ENCODE data around the gene HINT2.

The HINT2 gene

GRCh38 chr9:35814841-35815543 is at the start of gene HINT2:
TSS of gene HINT2 (minus strand) at chr9:35815042. CDS start at chr9:35814979, 63 bp downstream.
- DNase-seq, result peak; percentile 89

GRCh38 chr9:35863583-35863982 is 48.7 kb upstream of the HINT2 start:
- no peak for DNase-seq

DNA sequence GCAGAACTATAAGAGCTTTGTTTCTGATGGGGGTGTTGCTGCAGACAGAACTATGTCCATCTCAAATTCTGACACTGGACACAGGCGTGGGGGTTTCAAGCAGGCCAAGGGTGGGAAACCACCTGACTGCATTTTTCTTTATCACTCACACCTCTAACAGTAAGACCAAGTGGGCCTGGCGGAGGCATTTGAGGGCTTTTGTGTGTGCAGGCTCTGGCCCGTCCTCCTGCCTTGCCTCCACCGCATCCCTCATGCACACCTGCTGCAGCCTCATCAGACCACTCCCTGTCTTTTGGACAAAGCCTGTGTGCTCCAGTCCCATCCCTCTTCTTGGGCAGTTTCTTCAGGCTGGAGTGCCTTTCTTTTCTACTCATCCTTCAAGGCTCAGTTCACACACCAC is 47.5 kb upstream of the HINT2 start:
- DNase-seq, result no peak

DNA sequence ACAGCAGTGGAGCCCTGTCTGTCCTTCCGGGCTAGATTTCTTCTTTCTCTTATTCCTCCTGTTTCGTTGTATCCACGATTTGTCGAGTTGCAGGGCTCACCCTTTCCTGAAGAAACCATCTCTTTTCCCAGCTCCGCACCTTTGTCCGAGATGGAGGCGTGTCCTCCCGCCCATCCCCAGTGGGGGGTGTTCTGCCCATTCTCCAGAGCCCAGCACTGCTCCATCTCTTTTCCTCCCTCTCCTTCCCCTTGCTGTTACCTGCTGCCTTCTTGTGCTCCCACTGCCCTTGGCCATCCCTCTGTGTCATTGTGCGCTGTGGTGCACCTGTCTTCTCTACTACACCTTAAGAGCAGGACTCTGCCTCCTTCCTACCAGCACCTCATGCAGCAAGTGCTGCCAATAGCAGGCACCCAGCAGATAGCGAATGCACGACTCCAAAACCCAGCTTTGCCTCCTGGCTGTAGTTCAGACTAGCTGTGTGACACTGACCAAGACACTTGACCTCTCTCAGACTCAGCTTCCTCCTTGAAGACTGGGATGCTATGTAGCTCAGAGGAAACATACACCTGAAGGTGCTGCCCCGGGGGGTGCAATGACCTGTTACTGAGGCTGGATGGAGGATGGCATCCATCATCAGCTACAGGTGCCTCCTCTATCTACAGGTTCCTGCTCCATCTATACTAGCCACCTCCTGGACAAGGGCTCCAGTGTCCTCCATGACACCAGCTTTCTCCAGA is 46.5 kb upstream of the HINT2 start:
- DNase-seq, result no peak

- no peak for DNase-seq
These were observed 45.1 kb upstream of the HINT2 start for GRCh38 chr9:35859990-35860339.

GRCh38 chr9:35859310-35859989 is 44.6 kb upstream of the HINT2 start:
- no peak for DNase-seq

GRCh38 chr9:35858458-35858857 is 43.6 kb upstream of the HINT2 start:
- DNase-seq, result no peak

GRCh38 chr9:35856882-35857281 is 42.0 kb upstream of the HINT2 start:
- no peak for DNase-seq

GRCh38 chr9:35856206-35856605 is 41.4 kb upstream of the HINT2 start:
- DNase-seq, result no peak

GRCh38 chr9:35854091-35854762 is 39.4 kb upstream of the HINT2 start:
- no peak for DNase-seq

- no peak for DNase-seq
These were observed 38.3 kb upstream of the HINT2 start for GRCh38 chr9:35852876-35853865.

- no peak for DNase-seq
These were observed 37.5 kb upstream of the HINT2 start for GRCh38 chr9:35852267-35852815.

- no peak for DNase-seq
These were observed 33.1 kb upstream of the HINT2 start for GRCh38 chr9:35847792-35848572.

DNA sequence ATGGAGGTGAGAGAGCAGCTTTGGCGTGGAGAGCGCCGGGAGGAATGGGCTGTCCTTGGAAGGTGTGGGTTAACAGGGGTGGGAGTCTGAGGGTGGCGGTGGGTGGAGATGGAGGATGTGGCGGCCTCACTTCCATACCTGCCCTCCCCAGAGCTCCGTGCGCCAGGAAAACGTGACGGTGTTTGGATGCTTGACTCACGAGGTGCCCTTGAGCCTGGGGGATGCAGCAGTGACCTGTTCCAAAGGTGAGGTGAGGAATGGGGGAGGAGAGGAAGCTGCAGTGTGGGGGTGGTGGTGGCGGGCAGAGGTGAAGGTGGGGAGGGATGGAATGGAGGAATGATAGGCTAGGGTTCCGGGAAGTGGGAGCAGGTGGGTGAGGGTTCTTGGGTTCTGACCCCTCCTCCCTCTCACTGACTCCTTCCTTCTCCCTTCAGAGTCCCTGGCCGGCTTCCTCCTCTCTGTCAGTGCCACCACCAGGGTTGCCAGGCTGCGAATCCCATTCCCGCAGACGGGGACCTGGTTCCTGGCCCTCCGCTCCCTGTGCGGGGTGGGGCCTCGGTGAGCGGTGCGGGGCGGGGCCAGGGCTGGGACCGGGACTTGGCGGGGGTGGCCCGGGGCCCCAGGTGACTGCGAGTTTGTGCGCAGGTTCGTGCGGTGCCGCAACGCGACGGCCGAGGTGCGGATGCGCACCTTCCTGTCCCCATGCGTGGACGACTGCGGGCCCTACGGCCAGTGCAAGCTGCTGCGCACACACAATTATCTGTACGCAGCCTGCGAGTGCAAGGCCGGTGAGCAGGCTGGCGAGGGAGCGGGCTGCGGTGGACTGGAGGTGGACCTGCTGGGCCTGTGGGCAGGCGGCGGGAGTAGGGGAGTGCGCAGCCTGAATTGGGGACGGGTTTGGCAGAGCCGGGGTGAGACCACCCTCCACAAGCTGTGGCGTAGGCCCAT is 31.3 kb upstream of the HINT2 start:
- no peak for DNase-seq

DNA sequence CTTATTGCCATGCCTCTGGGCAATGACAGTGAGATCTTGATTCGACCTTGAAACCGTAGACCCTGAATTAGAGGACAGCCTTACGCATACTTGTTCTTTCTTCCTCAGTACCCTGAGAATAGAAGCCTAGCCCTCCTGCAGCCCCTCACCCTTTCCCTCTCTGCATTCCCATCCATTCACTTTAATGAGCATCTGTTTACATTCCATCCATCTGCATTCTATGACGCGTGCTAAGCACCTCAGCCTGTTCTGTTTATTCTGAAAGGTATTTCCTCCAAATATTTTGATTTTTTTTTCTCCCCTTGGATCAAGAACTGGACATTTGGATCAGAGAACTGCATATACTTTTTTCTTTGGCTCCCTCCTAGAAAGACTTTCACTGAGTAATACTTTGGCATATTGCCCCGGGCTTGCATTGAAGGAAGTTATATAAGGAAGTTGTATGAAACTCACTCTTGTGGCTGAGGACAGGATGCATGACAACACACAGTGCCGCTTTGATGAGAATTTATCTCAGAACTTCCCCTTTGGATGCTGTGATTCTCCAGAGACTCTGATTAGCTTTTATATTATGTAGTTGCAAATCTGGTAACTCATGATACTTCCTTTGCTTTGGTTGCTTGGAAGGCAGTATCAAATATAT is 29.9 kb upstream of the HINT2 start:
- DNase-seq, result peak; percentile 92

DNA sequence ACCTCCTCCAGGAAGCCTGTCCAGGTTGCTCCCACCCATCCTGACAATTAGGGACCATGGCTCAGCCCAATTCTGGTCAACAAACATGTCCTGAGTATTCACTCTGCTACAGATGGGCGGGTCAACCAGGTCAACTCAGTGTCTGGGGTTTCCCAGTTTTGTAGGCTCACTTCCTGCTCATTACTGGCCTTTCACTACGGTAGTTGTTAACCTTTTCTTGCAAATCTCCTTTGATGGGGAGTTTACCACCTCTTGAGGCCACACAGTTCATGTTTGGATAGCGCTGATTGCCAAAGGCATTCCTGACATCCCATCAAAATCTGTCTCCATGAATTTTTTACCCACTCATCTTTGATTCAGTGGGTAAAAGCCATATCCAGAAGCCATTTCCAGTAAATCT is 28.0 kb upstream of the HINT2 start:
- DNase-seq, result no peak

GRCh38 chr9:35842020-35842745 is 27.3 kb upstream of the HINT2 start:
- DNase-seq, result no peak

GRCh38 chr9:35841645-35841900 is 26.7 kb upstream of the HINT2 start:
- DNase-seq, result no peak
